Activated CD4-positive, alpha-beta T cell treated with anti-CD3 and anti-CD28 coated beads for 4 hours (primary cell): ENCODE results near the gene HDAC9.

Experiments
- DNase-seq, 2 donors: peaks; one replicate each; pipeline ENCODE4 v3.0.0-alpha.2; 2020

Gene HDAC9

DNA sequence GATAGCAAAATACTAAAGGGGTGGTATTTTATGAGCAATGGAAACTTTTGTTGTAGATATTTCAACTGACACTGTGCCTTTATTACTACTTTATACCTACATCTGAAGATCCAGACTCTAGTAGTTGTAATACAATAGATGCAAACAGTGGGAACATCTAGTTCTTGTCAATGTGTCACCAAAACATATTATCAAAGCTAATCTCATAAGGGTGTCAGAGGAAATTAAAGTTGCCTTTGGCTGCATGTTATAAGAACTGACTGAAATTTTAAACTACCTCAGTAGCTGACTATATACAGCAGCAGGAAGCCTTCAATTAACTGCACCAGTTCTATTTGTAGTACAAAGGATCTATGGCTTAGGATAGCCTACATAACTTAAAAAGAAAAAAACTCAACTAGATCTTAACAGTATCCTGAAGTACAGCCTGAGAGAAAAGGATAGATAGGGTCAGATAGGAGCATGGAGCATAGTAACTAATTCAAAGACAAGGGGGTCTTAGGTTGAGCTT lies 30.9 kb downstream of the HDAC9 start:
- no peak for DNase-seq

DNA sequence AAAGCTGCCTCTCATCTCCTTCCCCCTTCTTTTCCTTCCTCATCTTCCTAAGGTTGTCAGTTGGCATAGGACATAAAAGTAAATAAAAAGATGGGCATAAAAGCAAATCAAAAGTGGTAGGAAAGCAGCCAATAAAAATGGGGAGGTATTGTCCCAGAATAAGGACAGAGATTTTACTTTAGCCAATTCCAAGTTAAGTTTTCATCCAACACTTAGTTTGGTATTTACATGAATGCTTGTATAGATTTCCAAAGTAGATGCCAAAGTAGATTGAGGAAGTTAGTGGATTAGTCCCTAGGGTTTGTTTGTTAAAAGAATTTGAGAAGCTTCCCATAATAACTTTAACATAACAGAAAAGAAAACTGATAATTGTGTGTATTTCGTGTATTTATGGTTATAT lies 33.7 kb downstream of the HDAC9 start:
- no peak for DNase-seq

DNA sequence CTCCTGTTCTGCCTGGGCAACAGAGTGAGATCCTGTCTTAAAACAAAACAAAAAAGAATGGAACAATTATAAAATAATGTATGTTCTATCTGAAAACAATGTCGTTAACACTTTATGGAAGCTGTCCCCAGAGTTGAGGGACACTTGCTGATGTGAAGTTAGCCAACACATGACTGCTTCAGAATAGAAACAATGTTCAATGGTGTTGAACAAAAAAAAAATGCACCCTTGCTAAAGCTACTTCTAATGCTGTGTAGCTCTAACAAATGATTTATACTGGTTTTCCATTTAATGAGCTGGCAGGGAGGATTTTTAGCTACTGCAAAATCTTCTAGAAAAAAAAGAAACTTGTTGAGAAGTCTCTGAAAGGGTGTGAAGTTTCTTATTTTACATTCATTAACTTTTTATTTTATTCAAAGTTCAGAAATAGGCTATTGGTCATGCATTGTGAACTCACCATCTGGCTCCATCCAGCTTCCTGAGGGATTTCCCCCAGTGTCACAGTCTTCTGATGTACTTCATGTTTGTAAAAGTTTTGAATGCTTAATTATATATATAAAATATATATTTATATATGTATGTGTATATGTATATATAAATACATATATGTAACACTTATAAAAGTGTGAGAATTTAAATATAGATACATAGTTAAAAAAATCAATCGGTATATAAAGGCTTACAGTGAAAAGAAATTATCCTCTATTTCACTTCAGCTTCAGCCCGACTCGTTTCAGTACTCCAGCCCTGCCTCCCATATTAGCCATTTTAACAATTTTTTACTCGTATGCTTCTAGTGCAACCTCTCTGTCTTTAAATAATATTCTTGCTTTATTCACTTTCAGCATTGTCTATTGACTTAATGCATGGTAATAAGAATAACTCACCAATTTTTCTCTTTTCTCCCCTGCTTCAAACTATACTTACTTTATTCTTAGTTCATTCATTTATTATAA lies 35.0 kb downstream of the HDAC9 start:
- no peak for DNase-seq

DNA sequence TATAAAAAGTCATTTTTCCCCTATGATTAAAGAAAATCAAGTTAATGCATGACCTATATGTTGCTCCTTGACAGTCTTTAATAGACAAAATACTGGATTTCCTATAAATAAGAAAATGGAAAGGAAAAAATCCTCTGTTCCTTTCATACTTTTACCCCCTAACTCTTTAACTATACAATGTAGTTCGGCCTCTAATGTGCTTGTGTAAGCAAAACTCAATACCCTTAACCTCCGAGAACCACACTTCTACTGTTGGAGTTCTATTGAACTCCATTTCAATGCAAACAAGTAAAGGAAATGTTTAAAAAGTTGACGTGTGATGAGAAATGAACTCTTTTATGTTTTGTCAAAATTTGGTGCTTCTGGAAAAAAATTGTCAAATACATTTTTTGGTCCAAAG lies 36.0 kb downstream of the HDAC9 start:
- no peak for DNase-seq

DNA sequence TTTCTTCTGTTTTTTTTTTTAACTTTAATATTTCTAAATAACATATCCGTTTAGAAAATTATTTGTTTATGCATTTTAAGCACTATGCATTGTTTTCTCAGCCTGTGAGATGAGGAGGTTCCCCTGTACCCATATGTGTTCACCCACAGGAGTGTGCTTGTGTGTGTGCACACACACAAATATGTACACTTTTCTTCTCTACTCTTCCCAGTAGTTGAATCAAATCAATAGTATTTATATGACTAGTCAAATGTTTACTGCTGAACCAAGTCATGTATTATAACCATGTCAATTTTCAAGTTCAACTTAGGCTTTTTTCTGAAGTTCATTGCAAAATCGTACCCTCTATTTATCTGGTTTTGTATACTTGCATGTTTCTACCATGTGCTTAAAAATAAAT lies 37.3 kb downstream of the HDAC9 start:
- DNase-seq: no peak

DNA sequence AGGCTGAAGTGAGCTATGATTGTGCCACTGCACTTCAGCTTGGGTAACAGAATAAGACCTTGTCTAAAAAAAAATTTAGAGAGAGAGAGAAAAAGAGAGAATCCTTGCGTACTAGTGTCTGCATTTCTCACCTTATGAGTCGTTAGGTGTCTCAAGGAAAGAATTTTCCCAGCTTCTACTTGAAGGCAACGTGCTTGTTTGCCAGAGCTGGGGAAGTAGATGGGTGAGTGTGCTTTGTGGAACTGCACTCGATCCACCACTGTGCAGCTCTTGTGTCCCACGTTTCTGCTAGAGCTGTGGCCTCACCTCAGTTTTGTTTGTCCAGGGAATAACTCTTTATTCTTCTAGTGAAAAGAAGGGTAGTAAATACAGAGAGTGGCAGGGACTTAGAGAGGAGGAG lies 38.9 kb downstream of the HDAC9 start:
- DNase-seq: no peak

DNA sequence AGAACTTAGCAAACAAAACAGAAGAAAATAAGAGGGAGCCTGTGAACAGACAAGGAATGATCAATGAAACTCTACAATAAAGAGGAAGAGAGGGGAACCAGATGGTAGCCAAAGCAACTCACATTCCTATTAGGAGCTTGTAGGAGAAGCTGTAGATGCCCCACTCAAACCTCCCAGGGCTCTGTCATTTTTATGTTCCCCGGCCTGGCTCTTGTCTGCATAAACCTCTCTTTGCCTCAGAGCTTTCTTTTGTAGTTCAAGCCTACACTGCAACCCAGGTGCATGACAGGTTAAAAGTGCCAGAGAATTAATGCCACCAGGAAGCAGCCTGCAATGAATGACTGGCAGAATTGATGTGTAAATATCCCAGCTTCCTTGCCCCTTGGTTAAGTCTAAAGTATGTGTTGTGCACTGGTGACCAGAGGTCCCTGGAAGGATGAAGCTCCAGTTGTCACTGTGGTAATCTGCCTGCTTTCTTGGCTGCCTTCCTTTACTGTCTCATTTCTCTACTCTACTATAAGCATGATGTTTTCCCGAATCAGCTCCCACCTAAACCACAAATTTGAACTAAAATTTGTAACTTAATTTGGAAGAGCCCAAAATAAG lies 40.4 kb downstream of the HDAC9 start:
- DNase-seq: no peak

DNA sequence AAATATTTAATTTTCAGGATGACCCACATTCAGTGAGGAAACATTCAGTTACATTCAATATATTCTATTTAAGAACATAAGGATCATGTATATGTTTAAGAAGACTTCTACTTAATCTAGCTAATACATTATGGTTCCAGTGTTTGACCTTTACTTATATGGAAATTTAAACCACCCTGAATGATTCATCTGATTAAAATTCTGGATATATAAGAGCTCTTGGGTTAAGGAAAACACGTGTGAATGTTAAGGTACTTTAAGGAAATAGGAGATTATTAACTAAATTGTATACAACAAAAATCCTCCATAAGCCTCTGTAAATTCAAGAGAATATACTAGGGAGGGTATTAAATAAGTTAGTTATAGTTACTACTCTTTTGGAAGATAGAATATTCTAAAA lies 40.9 kb downstream of the HDAC9 start:
- no peak for DNase-seq

DNA sequence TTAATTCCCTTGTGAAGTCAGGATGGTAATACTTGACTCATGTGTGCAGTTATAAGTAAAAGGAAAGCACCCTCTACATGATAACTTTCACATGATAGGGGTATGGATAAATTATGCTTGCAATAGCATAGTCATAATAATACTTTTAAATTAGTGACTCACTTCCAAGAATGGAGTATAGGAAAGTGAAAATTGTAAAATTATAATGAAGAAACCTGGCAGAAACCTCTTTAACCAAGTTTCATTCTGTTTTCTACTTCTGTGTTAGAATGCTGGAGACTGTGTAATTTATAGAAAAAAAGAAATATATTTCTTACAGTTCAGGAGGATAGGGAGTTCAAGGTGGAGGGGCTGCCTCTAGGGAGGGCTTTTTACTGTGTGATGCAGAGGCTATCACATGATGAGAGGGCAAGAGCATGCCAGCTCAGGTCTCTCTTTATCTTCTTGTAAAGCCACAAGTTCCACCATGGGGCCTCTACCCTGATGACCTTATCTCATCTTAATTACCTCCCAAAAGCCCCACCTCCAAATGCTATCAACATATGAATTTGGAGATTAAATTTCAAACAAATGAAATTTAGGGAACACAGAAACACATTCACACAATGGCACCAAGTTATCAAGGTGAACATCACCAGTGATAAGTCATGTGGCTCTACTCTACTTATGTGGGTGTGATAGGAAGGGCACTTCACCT lies 43.2 kb downstream of the HDAC9 start:
- DNase-seq: no peak

DNA sequence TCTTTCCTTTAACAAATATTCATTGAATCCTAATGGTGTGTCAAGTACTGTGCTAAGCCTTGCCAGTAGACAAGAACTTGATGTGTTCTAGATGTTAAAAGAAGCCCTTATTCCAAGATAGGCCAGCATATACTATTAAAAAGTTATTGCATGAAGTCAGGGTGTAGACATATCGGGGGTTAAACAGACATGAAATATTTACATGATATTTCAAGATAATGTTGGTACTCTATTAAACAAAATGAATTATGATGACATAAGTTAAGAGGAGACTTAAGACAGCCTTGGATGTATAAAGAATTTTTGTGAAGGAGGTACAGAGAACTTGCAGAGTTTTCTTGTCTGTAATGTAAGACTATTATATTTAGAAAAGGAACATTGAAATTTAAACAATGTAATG lies 44.8 kb downstream of the HDAC9 start:
- DNase-seq: no peak

DNA sequence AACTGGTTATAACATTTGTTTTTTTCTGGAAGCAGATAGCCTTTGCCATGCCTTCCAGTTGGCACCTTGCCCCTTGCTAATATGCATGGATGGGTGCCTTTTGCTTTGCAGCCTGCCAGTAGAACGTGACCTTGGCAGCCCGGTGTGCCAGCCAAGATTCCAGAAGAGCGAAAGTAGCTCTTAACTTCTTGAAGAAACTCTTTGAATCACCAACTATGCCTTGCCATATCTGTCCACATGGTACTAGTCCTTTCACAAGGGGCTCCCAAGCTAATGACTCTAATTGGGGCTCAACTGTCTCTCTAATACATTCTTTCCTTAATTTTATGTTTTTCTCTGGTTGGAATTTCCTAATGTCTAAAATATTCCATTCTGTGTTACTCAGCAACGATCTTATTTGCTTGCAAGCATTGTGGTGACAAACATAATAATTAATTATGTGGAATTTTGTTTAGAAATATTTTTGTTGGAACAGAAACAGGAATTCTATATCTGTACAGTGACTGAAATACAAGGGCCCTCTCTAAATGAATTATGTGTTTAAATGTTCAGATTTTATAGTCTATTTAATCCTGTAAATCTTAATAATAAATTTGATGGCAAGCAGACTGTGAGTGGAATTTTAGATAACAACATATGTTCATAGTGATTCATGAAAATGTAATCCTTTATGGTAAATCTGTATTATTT lies 45.8 kb downstream of the HDAC9 start:
- DNase-seq: no peak

DNA sequence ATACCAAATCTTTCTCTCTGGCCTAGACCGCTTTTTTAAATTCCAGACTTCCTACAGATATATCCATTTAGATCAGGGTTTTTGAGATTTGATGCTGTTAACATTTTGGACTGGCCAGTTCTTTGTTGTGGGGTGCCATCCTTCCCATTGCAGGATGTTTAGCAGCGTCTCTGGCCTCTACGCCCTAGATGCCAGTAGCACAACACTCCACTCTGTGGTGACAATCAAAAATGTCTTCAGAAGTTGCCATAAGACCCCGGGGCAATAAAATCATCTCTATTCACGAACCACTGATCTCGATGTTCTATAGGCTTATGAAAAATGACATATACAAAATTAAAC lies 46.3 kb downstream of the HDAC9 start:
- no peak for DNase-seq

DNA sequence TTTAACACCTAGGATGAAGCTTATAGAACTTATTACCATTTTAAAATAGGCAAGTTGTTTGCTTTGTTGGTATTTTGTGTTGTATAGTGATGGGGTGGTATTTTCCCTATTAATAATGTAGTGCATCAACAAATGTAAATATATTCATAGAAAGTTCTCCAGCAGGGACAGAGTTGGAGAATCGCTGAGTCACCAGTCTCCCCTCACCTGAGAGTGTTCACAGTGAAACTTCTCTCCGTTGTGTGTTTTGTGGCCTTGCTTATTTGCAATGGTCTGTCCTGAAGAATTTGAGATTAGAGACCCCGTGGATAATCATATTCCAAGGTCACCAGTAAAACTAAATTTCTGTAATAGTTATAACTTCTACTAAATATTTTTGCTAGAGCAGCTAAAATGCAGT lies 51.0 kb downstream of the HDAC9 start:
- DNase-seq: no peak

DNA sequence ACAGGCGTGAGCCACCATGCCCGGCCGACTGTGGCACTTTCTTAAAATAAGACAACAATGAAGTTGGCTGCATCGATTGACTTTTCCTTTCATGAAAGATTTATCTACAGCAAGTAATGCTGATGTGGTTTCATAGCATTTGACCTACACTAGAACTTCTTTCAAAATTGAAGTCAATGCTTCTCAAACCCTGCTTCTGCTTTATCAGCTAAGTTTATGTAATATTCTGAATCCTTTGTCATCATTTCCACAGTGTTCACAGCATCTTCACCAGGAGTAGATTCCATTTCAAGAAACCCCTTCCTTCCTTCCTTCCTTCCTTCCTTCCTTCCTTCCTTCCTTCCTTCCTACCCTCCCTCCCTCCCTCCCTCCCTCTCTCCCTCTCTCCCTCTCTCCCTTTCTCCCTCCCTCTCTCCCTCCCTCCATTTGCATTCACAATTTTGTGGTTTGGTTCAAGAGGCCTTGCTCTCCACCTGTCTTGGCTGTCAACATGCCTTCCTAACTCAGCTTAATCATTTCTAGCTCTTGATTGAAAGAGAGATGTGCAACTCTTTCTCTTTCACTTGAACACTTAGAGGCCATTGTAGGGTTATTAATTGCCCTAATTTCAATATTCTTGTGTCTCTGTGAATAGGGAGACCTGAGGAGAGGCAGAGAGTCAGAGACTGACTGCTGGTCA lies 52.1 kb downstream of the HDAC9 start:
- no peak for DNase-seq

DNA sequence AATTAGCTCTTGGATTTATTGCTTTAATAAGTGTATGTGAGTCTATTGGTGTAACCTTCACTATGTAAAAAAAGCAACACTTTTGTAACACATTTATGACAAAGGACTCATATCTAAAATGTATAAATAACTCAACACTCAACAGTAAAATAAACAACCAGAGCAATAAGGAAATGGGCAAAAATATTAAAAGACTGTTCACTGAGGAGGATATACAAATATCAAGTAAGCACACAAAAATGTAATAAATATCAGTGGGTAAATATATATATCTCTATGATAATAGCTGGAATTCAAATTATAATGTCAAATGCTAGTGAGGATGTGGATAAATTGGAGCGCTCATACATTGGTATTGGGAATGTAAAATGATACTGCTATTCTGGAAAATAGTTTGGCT lies 53.0 kb downstream of the HDAC9 start:
- no peak for DNase-seq

DNA sequence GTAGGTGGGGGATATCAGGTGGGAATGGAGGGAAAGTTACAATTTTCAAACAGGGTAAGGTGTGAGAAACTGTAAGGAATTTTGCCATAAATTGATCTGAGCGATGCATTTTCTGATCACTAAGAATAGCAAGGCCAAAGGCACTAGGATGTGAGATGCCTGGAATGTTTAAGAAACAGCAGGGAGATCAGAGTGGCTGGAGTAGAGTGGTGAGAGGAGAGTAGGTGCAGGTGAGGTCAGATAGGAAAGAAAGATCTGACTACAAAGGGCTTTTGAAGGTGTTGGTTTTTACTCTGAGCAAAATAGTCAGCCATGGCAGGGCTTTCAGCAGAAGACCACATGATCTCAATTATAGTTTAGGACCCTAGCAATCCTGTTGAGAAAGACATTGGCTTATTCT lies 55.0 kb downstream of the HDAC9 start:
- DNase-seq: no peak

DNA sequence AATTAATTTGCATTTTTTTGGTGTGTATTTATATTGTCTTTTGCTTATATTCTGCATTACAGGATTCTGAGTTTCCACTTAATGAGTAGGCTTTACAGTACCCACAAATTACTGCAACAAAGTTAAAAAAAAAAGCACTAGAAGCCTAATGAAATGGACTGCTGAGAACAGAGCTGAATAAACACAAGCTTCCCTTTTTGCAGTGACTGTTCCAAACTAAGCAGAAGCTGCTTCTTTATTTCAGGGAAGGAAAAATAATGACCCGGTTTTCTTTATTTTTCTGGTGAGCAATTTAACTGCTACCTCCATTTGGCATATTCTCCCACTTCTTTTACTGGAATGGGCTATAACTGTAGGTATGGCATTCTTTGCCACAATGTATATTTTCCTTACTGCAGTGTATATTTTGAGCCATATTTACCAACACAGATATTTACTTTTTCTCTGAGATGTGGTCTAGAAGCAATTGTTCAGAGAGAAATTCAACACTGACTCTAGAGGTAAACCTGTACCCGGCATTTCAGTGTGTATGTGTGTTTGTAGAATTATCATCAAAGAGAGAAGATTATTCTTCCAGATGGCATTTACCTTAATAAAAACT lies 56.9 kb downstream of the HDAC9 start:
- no peak for DNase-seq

DNA sequence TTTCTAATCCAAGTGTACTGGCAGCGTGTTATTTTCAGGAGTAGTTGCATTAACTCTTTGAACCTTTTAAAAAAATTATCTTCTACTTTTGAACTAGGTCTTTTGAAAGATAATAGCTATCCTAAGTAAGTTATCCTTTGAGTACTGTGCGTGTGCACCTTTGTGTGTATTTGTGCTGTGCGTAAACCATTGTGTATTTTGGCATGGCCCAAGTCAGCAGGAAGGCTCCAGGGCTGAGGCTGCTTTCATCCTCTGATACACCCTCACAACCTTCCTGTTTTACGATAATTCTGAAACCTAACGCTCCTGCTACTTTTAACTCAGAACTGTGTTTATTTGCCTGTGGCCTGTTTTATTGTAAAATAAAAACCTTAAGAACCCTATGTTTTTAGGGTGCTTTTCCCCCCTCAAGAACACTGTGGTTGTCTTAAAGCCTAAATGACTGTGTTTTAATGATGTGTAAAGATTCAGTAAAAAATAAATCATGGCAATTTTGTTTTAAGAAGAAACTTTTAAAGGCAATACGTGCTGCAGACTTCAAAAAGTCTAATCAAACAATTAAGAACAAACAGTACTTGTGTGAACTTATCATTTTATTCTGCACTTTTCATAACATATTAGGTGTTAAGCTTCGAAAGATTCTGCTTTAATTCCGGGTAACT lies 57.5 kb downstream of the HDAC9 start:
- no peak for DNase-seq

DNA sequence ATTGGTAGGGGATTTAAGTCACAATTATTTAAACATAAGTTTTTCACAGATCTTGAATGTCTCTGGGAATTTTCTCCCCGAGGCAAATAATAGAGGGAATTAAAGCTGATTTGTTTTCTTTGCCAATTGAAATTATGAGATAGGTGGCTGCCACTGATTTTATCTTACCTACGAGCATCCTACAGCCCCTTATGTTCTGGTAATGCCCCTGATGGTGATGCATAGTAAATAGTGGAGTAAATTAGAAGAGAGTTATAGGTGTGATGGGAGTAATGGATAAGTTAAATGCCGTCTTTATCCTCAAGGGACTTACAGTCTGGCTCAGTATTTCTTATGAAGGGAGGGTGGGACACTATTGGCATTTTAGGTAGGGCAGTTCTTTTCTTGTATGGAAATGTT lies 58.1 kb downstream of the HDAC9 start:
- no peak for DNase-seq

DNA sequence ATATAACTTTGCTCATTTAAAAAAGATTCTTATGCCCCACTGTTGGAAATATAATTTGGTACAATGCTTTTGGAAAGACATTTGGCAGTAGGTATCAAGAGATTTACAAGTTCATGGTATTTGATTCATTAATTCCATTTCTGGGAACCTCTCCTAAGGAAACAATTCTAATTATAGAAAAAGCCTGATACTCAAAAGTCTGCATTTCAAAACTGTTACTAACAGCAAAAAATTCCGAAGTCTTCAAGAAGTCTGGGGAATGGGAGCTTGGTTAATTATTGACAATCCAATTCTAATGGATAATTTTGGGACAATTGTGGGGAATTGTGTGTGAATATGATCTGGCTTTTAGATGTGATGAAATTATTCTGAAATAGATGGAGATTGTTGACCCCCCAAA lies 59.6 kb downstream of the HDAC9 start:
- no peak for DNase-seq

DNA sequence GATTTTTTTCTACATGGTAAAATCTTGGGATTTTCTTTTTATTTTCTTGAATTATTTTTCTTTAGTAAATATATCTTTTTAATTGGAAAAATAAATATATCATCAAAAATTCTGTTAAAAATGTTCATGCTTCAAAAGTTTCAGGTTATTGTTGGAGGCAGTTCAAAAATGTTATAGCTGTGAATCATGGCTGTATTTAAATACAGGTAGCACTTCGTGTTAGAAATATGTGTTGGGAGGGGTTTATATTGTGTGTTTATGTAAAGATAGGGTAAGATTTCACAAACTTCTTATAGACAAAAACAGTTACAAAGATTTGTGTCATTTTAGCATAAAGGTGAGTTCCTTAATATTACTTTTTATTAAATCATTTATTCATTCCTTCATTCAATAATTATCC lies 60.4 kb downstream of the HDAC9 start:
- no peak for DNase-seq

DNA sequence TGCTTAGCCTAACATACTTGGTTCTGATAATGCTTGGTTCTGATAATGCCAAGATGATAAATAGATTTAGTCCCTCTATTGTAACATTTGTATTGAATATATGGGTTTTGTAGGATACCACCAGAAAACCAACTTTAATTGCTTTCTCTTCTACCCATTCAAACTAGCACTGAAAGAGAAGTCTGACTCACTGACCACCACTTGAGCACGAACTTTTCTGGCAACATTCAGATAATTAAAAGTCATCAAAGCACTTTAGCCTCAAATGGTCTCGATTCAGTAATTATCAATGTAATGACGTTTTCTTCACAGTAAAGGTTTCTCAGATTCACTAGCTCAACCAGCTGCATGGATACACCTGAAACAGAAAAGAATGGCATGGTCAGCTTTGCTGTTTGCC lies 63.0 kb downstream of the HDAC9 start:
- no peak for DNase-seq
